Activated CD8-positive, alpha-beta memory T cell treated with anti-CD3 and anti-CD28 coated beads, Interleukin-2, amount 50 U/mL, for 24 hours (primary cell): Measurements from ENCODE around the gene POLD4.

Source experiments
- DNase-seq: peaks from one replicate; pipeline ENCODE4 v3.0.0-alpha.2; 2020; ENCODE audit errors: extremely low read depth

POLD4 gene

GRCh38 chr11:67301951-67302516 is 51.3 kb downstream of the POLD4 start:
- DNase-seq, result no peak

- DNase-seq, result no peak
These were observed 51.9 kb downstream of the POLD4 start for GRCh38 chr11:67301313-67301921.
